Measurements from ENCODE around the gene ASTN1.

ASTN1 gene

DNA sequence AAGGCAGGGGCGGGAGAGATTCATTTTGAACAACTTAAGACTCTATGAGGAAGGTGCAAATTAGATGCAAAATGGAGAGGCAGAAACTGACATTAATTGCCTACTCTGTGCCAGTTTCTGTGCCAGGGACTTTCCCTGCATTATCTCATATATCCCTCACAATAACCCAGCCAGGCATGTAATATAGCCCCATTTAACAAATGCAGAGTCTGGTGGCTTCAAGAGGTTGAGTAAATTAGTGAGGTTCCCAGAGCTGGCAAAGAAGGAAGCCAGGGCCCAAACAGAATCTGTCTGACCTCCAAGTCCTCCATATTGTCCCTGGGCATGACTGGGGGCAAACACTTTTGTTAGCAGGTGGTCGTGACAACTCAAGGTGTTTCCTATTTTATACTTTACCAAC, 199.8 kb downstream of the ASTN1 start:
- no peak overlapping the region for H3K27ac ChIP-seq
- no peaks in the 10 kb centered on the region for H3K27me3 ChIP-seq
- no peak for DNase-seq
- H3K36me3 ChIP-seq: no peaks in the 10 kb centered on the region
- no peaks in the 10 kb centered on the region for H3K4me1 ChIP-seq
- H3K9me3 ChIP-seq: no peaks in the 10 kb centered on the region
- TF ChIP-seq, protein P1, sequence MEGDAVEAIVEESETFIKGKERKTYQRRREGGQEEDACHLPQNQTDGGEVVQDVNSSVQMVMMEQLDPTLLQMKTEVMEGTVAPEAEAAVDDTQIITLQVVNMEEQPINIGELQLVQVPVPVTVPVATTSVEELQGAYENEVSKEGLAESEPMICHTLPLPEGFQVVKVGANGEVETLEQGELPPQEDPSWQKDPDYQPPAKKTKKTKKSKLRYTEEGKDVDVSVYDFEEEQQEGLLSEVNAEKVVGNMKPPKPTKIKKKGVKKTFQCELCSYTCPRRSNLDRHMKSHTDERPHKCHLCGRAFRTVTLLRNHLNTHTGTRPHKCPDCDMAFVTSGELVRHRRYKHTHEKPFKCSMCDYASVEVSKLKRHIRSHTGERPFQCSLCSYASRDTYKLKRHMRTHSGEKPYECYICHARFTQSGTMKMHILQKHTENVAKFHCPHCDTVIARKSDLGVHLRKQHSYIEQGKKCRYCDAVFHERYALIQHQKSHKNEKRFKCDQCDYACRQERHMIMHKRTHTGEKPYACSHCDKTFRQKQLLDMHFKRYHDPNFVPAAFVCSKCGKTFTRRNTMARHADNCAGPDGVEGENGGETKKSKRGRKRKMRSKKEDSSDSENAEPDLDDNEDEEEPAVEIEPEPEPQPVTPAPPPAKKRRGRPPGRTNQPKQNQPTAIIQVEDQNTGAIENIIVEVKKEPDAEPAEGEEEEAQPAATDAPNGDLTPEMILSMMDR (IDR thresholded peaks at IDR 0.05): no peak
- intact Hi-C loops (cut with DNase I; ENCODE audit: low total_unique reads): no loop called here
- no peak overlapping the region for H3K4me3 ChIP-seq

DNA sequence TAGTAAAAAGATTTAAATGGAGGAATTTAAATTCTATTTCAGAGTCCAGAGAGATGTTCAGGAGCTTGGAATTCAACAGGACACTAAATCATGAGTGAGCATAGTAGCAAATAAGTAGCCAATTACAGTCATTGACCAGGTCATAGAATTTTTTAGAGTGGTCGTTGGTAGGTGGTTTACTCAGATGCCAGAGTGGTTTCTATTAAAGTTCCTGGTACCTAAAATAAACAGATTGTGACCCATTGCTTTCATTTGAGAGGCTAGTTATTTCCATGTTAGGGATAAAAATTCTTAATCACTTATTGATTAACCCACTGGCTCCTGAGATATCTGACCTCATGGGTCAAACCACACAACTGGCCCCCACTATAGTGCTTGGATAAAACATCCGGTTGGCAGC, 201.3 kb downstream of the ASTN1 start:
- H3K27ac ChIP-seq: no peak overlapping the region
- intact Hi-C loops (cut with DNase I; ENCODE audit: low total_unique reads): no loop called here

DNA sequence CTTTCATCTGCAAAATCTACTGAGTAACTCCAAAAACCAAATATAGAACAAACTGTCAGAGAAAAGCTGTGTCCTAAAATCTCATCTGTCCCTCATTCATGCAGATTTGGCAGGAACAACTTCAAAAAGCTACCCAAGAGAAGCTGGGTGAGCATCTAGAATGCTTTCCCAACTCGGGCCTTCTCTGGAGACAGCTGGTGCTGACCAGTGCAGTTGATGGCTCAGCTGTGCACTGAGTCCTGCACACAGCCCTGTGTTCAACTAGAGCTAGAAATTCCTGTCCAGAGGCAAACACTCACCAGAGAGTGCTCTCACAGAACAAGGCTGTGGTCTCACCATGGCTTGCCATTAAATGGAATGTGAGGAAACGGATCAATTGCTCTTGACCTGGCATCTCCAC, 202.8 kb downstream of the ASTN1 start:
- H3K4me1 ChIP-seq: no peaks in the 10 kb centered on the region
- no peak overlapping the region for H3K4me3 ChIP-seq
- TF ChIP-seq, protein P1 (IDR thresholded peaks at IDR 0.05): no peak
- H3K9me3 ChIP-seq: no peaks in the 10 kb centered on the region
- H3K27me3 ChIP-seq: no peaks in the 10 kb centered on the region
- intact Hi-C loops (cut with DNase I; ENCODE audit: low total_unique reads): no loop called here
- DNase-seq: no peak
- H3K27ac ChIP-seq: no peak overlapping the region
- H3K36me3 ChIP-seq: no peaks in the 10 kb centered on the region

More for the DNA sequence above, 201.3 kb downstream of the ASTN1 start:
- Histone ChIP-seq H3K36me3 (no peaks in the 10 kb centered on the region), H3K4me1 (no peaks in the 10 kb centered on the region), H3K4me3 (no peak overlapping the region), H3K9me3 (no peaks in the 10 kb centered on the region), H3K27me3 (no peaks in the 10 kb centered on the region)
- TF ChIP-seq, protein P1 (IDR thresholded peaks at IDR 0.05): no peak
- DNase-seq: no peak

DNA sequence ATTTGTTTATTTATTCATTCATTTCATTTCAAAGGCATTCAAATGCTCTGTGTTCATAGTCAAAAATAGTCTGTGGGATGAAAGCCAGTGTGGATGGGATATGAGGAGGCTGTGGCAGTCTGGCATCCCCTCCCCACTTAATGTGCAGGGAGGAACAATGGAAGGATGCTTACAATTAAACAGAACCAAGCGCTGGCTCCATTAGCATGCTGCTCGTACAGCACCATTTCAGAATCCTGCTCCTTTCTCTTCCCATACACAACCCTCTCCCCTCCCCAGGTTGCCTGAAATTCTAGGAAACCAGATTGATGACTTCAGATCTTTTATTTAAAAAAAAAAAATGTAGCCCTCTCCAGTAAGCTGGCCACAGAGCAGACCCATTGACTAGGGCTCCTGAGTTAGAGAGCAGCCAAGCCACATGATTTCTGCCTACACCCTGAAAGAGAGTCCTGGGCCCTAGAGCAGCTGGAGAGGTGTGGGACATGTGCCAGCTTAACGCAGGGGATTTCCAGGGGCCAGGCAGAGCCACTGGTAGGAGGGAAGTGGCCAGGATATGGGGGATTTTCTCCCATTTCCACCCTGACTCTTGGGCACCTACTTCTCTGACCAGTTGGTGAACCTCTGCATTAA, 205.2 kb downstream of the ASTN1 start:
- Histone ChIP-seq H3K27ac (no peak overlapping the region), H3K4me3 (no peak overlapping the region), H3K9me3 (no peaks in the 10 kb centered on the region), H3K27me3 (no peaks in the 10 kb centered on the region), H3K4me1 (no peaks in the 10 kb centered on the region), H3K36me3 (no peaks in the 10 kb centered on the region)
- TF ChIP-seq, protein P1 (IDR thresholded peaks at IDR 0.05): no peak
- no peak for DNase-seq
- intact Hi-C loops (cut with DNase I; ENCODE audit: low total_unique reads): no loop called here

DNA sequence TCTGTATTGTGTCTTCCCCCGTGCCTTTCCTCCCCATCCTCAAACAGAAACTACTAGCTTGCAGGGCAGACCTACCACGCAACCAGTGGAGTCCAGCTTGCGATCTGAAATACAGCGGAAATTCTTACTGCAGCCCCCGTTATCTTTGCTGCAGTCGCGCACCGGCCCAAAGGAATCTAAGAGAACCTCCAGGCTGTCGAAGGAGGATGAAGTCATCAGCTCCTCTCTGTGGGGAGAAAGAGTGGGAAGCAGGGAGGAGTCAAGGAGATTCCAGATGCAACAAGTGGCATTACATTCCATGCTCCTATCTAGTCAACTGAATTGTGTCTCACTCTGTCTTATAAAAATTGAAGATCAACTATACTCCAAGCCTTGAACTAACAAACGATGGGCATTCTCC, 206.9 kb downstream of the ASTN1 start:
- no peaks in the 10 kb centered on the region for H3K36me3 ChIP-seq
- H3K27me3 ChIP-seq: no peaks in the 10 kb centered on the region
- no peak overlapping the region for H3K27ac ChIP-seq
- H3K4me3 ChIP-seq: no peak overlapping the region
- TF ChIP-seq, protein P1 (IDR thresholded peaks at IDR 0.05): no peak
- no peaks in the 10 kb centered on the region for H3K9me3 ChIP-seq
- intact Hi-C loops (cut with DNase I; ENCODE audit: low total_unique reads): no loop called here
- DNase-seq: no peak
- H3K4me1 ChIP-seq: no peaks in the 10 kb centered on the region

DNA sequence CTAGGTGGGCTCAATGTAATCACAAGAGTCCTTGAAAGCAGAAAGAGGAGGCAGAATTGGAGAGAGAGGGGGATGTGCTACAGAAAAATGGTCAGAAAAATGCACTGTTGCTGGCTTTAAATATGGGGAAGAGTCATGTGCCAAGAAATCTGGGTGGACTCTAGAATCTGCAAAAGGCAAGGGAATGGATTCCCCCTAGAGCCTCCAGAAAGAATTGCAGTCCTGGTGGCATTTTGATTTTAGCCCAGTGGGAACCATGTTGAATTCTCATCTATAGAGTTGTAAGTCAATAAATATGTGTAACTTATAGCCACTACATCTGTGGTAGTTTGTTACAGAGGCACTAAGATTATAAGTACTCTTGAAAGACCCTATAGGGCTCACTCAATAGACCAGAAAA, 210.3 kb downstream of the ASTN1 start:
- Histone ChIP-seq H3K4me1 (no peaks in the 10 kb centered on the region), H3K9me3 (no peaks in the 10 kb centered on the region), H3K4me3 (no peak overlapping the region), H3K36me3 (no peaks in the 10 kb centered on the region), H3K27me3 (peaks cover 0 to 3% of the 10 kb centered on the region in 2 donors), H3K27ac (no peak overlapping the region)
- DNase-seq: no peak
- TF ChIP-seq, protein P1 (IDR thresholded peaks at IDR 0.05): no peak
- intact Hi-C loops (cut with DNase I; ENCODE audit: low total_unique reads): no loop called here
